ENCODE results near the gene GCGR. TPM values are rescaled to one million over a fixed set of nuclear protein-coding genes. Genes with fewer than 3 reads are reported as not detected.

Gene GCGR
- polyA plus RNA-seq, 1 of the 3 experiments (the other 2 are of a cell fraction) = not detected

DNA sequence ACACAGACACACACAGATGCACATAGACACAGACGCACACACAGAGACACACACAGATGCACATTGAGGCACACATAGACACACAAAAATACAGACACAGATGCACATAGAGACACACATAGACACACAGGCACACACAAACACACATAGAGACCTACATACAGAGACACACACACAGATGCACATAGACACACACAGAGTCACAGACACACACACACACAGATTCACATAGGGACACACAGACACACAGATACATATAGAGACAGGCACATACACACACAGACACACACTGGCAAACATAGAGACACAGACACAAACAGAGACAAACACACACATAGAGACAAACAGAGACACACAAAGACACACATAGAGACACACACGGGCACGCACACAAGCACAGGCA lies 9.9 kb upstream of the GCGR start:
- ChIA-PET POLR2A (interaction anchor here (1.2 kb wide), 1 partner anchor 13 kb away, joined by 3 read pairs; no protein-coding TSS in a partner anchor), CTCF (interaction anchor here (1.3 to 1.5 kb wide), 2 partner anchors 16 to 60 kb away, joined by 3 to 9 read pairs; no protein-coding TSS in a partner anchor)
- peaks cover under 1% of the 10 kb centered on the region; the same call in 1 of the 2 replicates for H3K27me3 ChIP-seq (ENCODE audit: insufficient read depth)
- H3K4me3 ChIP-seq (ENCODE audit: low read depth in 2 of 2, low read length in 1 of 2) = no peak overlapping the region
- H3K9me3 ChIP-seq = no peaks in the 10 kb centered on the region
- H3K4me2 ChIP-seq = no peak overlapping the region
- H2AFZ ChIP-seq (ENCODE audit: low read depth) = no peak overlapping the region
- WGBS (ENCODE audit: low lambda C conversion rate) = 95% methylated on average over 3 of the region's 3 CpGs
- no peaks in the 10 kb centered on the region; a peak in 1 of 4 replicates for H3K4me1 ChIP-seq (ENCODE audit: control insufficient read depth in 1 of 2, insufficient read depth in 2 of 2, low read depth in 1 of 2, low read length in 1 of 2)
- no peak overlapping the region for H3K27ac ChIP-seq (ENCODE audit: low read depth in 2 of 2, low read length in 1 of 2)
- H3K79me2 ChIP-seq (ENCODE audit: insufficient read depth) = no peaks in the 10 kb centered on the region
- TF ChIP-seq POLR2AphosphoS5 (IDR thresholded peaks at IDR 0.05; ENCODE audit: low read depth, low read length) (no peak), GABPA (IDR thresholded peaks at IDR 0.05; ENCODE audit: low read depth) (no peak), MEF2A (IDR thresholded peaks at IDR 0.05; ENCODE audit: borderline replicate concordance, low read depth) (no peak), SMC3 (IDR thresholded peaks at IDR 0.05; ENCODE audit: low read depth, low read length) (no peak), EZH2phosphoT487 (IDR thresholded peaks at IDR 0.05; ENCODE audit: borderline replicate concordance, low read depth) (no peak), FOXJ3 (CRISPR knock-in tag; IDR thresholded peaks at IDR 0.05) (no peak), SIN3A (IDR thresholded peaks at IDR 0.05; ENCODE audit: borderline replicate concordance, low read depth, low read length) (no peak), RFX5 (IDR thresholded peaks at IDR 0.05; ENCODE audit: low read length) (no peak), NRF1 (IDR thresholded peaks at IDR 0.05; ENCODE audit: low read depth, low read length) (no peak), RXRA (IDR thresholded peaks at IDR 0.05; ENCODE audit: borderline replicate concordance, low read depth) (no peak), RCOR1 (IDR thresholded peaks at IDR 0.05; ENCODE audit: low read length) (no peak), EP300 (IDR thresholded peaks at IDR 0.05; ENCODE audit: borderline replicate concordance in 1 of 2, low read depth in 1 of 2, low read length in 1 of 2) (no peak), CHD2 (IDR thresholded peaks at IDR 0.05; ENCODE audit: low read length, partially characterized antibody) (no peak), YY1 (IDR thresholded peaks at IDR 0.05; ENCODE audit: low read depth) (no peak), TAF1 (IDR thresholded peaks at IDR 0.05; ENCODE audit: borderline replicate concordance, low read depth, low read length) (no peak)
- TF ChIP-seq, protein P1, sequence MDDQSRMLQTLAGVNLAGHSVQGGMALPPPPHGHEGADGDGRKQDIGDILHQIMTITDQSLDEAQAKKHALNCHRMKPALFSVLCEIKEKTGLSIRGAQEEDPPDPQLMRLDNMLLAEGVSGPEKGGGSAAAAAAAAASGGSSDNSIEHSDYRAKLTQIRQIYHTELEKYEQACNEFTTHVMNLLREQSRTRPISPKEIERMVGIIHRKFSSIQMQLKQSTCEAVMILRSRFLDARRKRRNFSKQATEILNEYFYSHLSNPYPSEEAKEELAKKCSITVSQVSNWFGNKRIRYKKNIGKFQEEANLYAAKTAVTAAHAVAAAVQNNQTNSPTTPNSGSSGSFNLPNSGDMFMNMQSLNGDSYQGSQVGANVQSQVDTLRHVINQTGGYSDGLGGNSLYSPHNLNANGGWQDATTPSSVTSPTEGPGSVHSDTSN (IDR thresholded peaks at IDR 0.05) = no peak
- TF ChIP-seq, protein P2, sequence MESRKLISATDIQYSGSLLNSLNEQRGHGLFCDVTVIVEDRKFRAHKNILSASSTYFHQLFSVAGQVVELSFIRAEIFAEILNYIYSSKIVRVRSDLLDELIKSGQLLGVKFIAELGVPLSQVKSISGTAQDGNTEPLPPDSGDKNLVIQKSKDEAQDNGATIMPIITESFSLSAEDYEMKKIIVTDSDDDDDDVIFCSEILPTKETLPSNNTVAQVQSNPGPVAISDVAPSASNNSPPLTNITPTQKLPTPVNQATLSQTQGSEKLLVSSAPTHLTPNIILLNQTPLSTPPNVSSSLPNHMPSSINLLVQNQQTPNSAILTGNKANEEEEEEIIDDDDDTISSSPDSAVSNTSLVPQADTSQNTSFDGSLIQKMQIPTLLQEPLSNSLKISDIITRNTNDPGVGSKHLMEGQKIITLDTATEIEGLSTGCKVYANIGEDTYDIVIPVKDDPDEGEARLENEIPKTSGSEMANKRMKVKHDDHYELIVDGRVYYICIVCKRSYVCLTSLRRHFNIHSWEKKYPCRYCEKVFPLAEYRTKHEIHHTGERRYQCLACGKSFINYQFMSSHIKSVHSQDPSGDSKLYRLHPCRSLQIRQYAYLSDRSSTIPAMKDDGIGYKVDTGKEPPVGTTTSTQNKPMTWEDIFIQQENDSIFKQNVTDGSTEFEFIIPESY (IDR thresholded peaks at IDR 0.05; ENCODE audit: borderline replicate concordance, low read depth) = no peak
- TF ChIP-seq, protein P3, sequence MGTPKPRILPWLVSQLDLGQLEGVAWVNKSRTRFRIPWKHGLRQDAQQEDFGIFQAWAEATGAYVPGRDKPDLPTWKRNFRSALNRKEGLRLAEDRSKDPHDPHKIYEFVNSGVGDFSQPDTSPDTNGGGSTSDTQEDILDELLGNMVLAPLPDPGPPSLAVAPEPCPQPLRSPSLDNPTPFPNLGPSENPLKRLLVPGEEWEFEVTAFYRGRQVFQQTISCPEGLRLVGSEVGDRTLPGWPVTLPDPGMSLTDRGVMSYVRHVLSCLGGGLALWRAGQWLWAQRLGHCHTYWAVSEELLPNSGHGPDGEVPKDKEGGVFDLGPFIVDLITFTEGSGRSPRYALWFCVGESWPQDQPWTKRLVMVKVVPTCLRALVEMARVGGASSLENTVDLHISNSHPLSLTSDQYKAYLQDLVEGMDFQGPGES (IDR thresholded peaks at IDR 0.05; ENCODE audit: low read depth, low read length) = no peak
- TF ChIP-seq, protein P4, sequence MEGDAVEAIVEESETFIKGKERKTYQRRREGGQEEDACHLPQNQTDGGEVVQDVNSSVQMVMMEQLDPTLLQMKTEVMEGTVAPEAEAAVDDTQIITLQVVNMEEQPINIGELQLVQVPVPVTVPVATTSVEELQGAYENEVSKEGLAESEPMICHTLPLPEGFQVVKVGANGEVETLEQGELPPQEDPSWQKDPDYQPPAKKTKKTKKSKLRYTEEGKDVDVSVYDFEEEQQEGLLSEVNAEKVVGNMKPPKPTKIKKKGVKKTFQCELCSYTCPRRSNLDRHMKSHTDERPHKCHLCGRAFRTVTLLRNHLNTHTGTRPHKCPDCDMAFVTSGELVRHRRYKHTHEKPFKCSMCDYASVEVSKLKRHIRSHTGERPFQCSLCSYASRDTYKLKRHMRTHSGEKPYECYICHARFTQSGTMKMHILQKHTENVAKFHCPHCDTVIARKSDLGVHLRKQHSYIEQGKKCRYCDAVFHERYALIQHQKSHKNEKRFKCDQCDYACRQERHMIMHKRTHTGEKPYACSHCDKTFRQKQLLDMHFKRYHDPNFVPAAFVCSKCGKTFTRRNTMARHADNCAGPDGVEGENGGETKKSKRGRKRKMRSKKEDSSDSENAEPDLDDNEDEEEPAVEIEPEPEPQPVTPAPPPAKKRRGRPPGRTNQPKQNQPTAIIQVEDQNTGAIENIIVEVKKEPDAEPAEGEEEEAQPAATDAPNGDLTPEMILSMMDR (IDR thresholded peaks at IDR 0.05) = no peak
- DNase-seq = no peak
- no peaks in the 10 kb centered on the region for H3K36me3 ChIP-seq (replicated peaks in 1 of 2; ENCODE audit: control insufficient read depth in 1 of 2, insufficient read depth in 2 of 2, low read length in 1 of 2)
- H3K9ac ChIP-seq = no peak overlapping the region
- peaks cover 3% of the 10 kb centered on the region for H3F3A ChIP-seq (replicated peaks; ENCODE audit: insufficient read depth)
- H3K9me2 ChIP-seq = no peaks in the 10 kb centered on the region
- H4K20me1 ChIP-seq (ENCODE audit: insufficient read depth) = no peaks in the 10 kb centered on the region

Data from SK-N-SH (cell line).